SU-DHL-6 (cell line): ENCODE data around the gene TLR6.
"Not testable (repeated sequence)": the region's sequence is repeated elsewhere in the genome, so short reads cannot be mapped to it uniquely, and the experiment has no call there.

Source experiments
- EZH2phosphoT487 ChIP-seq: fragments of 200-600 bp; sonication (generic), shearing (Covaris generic); conservative IDR thresholded peaks from 2 replicates; pipeline ENCODE4 v1.6.1; 2018; ENCODE audit warnings: mild to moderate bottlenecking, antibody characterized with exemption, low read length, moderate library complexity, mixed read lengths
- TF ChIP-seq, protein P1 (sequence below): fragments of 200-600 bp; sonication (generic); IDR thresholded peaks from one replicate; pipeline ENCODE4 v1.5.1; 2017; ENCODE audit warnings: antibody characterized with exemption, mild to moderate bottlenecking, low read length, moderate library complexity; ENCODE audit not compliant: insufficient read depth, poor library complexity, severe bottlenecking

DNA sequence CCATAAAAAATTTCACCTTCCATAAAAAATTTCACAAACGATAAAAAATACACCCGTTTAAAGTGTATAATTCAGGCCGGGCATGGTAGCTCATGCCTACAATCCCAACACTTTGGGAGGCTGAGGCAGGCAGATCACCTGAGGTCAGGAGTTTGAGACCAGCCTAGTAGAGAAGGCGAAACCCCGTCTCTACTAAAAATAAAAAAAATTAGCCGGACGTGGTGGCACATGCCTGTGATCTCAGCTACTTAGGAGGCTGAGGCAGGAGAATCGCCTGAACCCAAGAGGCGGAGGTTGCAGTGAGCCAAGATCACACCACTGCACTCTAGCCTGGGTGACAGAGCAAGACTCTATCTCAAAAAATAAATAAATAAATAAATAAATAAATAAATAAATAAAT, 50.4 kb downstream of the TLR6 start:
- TF ChIP-seq, protein P1, sequence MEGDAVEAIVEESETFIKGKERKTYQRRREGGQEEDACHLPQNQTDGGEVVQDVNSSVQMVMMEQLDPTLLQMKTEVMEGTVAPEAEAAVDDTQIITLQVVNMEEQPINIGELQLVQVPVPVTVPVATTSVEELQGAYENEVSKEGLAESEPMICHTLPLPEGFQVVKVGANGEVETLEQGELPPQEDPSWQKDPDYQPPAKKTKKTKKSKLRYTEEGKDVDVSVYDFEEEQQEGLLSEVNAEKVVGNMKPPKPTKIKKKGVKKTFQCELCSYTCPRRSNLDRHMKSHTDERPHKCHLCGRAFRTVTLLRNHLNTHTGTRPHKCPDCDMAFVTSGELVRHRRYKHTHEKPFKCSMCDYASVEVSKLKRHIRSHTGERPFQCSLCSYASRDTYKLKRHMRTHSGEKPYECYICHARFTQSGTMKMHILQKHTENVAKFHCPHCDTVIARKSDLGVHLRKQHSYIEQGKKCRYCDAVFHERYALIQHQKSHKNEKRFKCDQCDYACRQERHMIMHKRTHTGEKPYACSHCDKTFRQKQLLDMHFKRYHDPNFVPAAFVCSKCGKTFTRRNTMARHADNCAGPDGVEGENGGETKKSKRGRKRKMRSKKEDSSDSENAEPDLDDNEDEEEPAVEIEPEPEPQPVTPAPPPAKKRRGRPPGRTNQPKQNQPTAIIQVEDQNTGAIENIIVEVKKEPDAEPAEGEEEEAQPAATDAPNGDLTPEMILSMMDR: not testable (repeated sequence)
- not testable (repeated sequence) for TF ChIP-seq EZH2phosphoT487
